Colonic mucosa (tissue), 4 donors: Measurements from ENCODE around the gene UBP1. TPM values are rescaled to one million over a fixed set of nuclear protein-coding genes. Genes with fewer than 3 reads are reported as not detected.
"Not testable (repeated sequence)": the region's sequence is repeated elsewhere in the genome, so short reads cannot be mapped to it uniquely, and the experiment has no call there.

Experiments
- DNase-seq: peaks from one replicate; pipeline ENCODE4 v3.0.0-alpha.2; 2020
- H3K27ac ChIP-seq: fragments of 200-600 bp; one replicate; pipeline ENCODE4 v1.8.0; 2021
- H3K27me3 ChIP-seq: fragments of 200-600 bp; one replicate; pipeline ENCODE4 v1.8.0; 2021
- H3K36me3 ChIP-seq: fragments of 200-600 bp; one replicate; pipeline ENCODE4 v1.8.0; 2021
- H3K4me1 ChIP-seq: fragments of 200-600 bp; one replicate; pipeline ENCODE4 v1.8.0; 2021; ENCODE audit warnings: mild to moderate bottlenecking
- H3K4me3 ChIP-seq: fragments of 200-600 bp; one replicate; pipeline ENCODE4 v1.8.0; 2021
- H3K9ac ChIP-seq, 2 donors: one replicate each; pipeline ENCODE4 v1.7.0; 2013; ENCODE audit warnings: control low read depth in 2 of 2, low read depth in 2 of 2, low read length in 2 of 2
- H3K9me3 ChIP-seq: fragments of 200-600 bp; one replicate; pipeline ENCODE4 v1.8.0; 2021
- intact Hi-C: fragments of 100-400 bp; cut with DNase I; formaldehyde crosslinking; loops from one replicate; pipeline ENCODE4 v1.14.1; 2022
- total RNA-seq, 2 donors: library from RNA; stranded (reverse); fragmentation: NEBNext Ultra II Directional in 1 of 2; extraction: Animal tissue kit (Norgen Biotek cat#: 25700) in 1 of 2; gene quantifications; one replicate each; pipeline ENCODE4 v1.2.1, GENCODE V29; 2021
- TF ChIP-seq, protein P1 (sequence below): fragments of 200-600 bp; IDR thresholded peaks from one replicate; pipeline ENCODE4 v1.8.0; 2022; ENCODE audit warnings: antibody characterized with exemption, mild to moderate bottlenecking
- donor health status: healthy.
- donor health status: DM: no; HTN: no; CAD: no.
- donor health status: DM: no; HTN: no; CAD: no.

The UBP1 gene
- total RNA-seq, 2 donors from 2014 or later, result 68.2 to 71.4 TPM

DNA sequence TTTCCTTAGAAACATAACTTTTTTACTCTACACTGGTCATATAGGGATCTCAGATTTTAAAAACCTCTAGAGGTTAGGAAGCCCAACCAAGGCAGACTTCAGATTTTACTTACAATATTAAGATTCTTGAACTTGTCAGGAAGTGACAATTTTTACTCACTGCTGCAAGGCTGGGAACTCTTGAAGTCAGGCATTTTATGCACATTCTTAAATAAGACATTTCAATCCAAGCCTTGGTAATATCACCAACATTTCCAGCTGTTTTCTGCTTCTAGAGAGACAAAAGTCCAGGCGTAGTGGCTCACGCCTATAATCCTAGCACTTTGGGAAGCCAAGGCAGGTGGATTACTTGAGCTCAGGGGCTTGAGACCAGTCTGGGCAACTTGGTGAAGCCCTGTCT is 33.6 kb upstream of the UBP1 start:
- intact Hi-C loops, result no loop called here

GRCh38 chr3:33467786-33468185 is 27.6 kb upstream of the UBP1 start:
- Histone ChIP-seq H3K27ac (no peak overlapping the region), H3K4me3 (no peak overlapping the region), H3K4me1 (no peaks in the 10 kb centered on the region), H3K9me3 (no peaks in the 10 kb centered on the region), H3K9ac (no peak overlapping the region), H3K36me3 (no peaks in the 10 kb centered on the region), H3K27me3 (no peaks in the 10 kb centered on the region)
- TF ChIP-seq, protein P1, sequence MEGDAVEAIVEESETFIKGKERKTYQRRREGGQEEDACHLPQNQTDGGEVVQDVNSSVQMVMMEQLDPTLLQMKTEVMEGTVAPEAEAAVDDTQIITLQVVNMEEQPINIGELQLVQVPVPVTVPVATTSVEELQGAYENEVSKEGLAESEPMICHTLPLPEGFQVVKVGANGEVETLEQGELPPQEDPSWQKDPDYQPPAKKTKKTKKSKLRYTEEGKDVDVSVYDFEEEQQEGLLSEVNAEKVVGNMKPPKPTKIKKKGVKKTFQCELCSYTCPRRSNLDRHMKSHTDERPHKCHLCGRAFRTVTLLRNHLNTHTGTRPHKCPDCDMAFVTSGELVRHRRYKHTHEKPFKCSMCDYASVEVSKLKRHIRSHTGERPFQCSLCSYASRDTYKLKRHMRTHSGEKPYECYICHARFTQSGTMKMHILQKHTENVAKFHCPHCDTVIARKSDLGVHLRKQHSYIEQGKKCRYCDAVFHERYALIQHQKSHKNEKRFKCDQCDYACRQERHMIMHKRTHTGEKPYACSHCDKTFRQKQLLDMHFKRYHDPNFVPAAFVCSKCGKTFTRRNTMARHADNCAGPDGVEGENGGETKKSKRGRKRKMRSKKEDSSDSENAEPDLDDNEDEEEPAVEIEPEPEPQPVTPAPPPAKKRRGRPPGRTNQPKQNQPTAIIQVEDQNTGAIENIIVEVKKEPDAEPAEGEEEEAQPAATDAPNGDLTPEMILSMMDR, result no peak
- DNase-seq, result no peak
- intact Hi-C loops, result no loop called here

More for the DNA sequence above, 33.6 kb upstream of the UBP1 start:
- Histone ChIP-seq H3K27ac (no peak overlapping the region), H3K4me1 (no peaks in the 10 kb centered on the region), H3K4me3 (no peak overlapping the region), H3K9me3 (no peaks in the 10 kb centered on the region), H3K27me3 (no peaks in the 10 kb centered on the region), H3K36me3 (no peaks in the 10 kb centered on the region), H3K9ac (no peak overlapping the region)
- TF ChIP-seq, protein P1, result no peak
- DNase-seq, result no peak

GRCh38 chr3:33461097-33461496 is 20.9 kb upstream of the UBP1 start:
- Histone ChIP-seq H3K4me1 (no peaks in the 10 kb centered on the region), H3K9me3 (no peaks in the 10 kb centered on the region), H3K27me3 (no peaks in the 10 kb centered on the region), H3K9ac (no peak overlapping the region), H3K4me3 (no peak overlapping the region), H3K36me3 (no peaks in the 10 kb centered on the region), H3K27ac (no peak overlapping the region)
- no peak for DNase-seq
- TF ChIP-seq, protein P1, result no peak
- intact Hi-C loops, result no loop called here

DNA sequence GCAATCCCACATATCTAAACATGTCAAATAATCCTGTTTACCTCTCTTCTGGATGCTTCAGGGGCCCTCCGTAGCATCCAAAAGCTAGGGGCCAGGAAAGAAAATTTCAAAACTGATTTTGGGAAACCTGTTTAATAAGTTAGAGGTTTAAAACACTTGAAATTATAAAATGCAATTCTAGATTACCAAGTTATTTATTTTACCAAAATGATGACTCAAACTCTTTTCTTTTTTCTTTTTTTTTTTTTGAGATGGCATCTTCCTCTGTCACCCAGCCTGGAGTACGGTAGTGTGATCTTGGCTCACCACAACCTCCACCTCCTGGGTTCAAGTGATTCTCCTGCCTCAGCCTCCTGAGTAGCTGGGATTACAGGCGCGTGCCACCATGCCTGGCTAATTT is 19.4 kb upstream of the UBP1 start:
- H3K9ac ChIP-seq, H3K27ac ChIP-seq, H3K9me3 ChIP-seq, H3K4me3 ChIP-seq, H3K27me3 ChIP-seq, intact Hi-C loops, H3K4me1 ChIP-seq, DNase-seq, H3K36me3 ChIP-seq: not testable (repeated sequence)

- no peaks in the 10 kb centered on the region for H3K36me3 ChIP-seq
- intact Hi-C loops, result no loop called here
- no peaks in the 10 kb centered on the region for H3K9me3 ChIP-seq
- DNase-seq, result no peak
- TF ChIP-seq, protein P1, result no peak
- H3K4me3 ChIP-seq, result no peak overlapping the region
- no peaks in the 10 kb centered on the region for H3K4me1 ChIP-seq
- H3K9ac ChIP-seq, result no peak overlapping the region
- H3K27ac ChIP-seq, result no peak overlapping the region
- no peaks in the 10 kb centered on the region for H3K27me3 ChIP-seq
Measured at GRCh38 chr3:33458446-33458845, 18.2 kb upstream of the UBP1 start.

DNA sequence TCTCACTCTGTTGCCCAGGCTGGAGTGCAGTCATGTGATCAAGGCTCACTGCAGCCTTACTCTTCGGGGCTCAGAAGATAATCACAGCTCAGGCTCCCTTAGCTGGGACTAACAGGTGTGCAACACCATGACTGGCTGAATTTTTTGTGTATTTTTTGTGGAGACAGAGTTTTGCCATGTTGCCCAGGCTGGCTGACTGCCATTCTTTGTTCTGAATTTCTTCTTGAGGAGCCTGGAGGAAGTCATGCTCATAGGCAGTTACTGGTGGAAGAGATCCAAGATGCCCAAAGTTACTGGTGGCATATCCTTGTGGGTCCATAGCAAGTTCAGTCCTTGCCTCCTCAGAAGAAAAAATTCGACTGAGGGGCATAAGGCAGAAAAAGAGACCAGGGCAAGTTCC is 16.6 kb upstream of the UBP1 start:
- TF ChIP-seq, protein P1, result no peak
- no peak overlapping the region for H3K4me3 ChIP-seq
- no peak for DNase-seq
- no peaks in the 10 kb centered on the region for H3K9me3 ChIP-seq
- intact Hi-C loops, result no loop called here
- H3K27me3 ChIP-seq, result no peaks in the 10 kb centered on the region
- H3K4me1 ChIP-seq, result no peaks in the 10 kb centered on the region
- no peak overlapping the region for H3K27ac ChIP-seq
- no peak overlapping the region for H3K9ac ChIP-seq
- H3K36me3 ChIP-seq, result no peaks in the 10 kb centered on the region
